ENCODE data around the gene GCNT1. TPM values are rescaled to one million over a fixed set of nuclear protein-coding genes. Genes with fewer than 3 reads are reported as not detected.
"Not testable (repeated sequence)": the region's sequence is repeated elsewhere in the genome, so short reads cannot be mapped to it uniquely, and the experiment has no call there.

GCNT1 gene
- total RNA-seq, 4 donors from 2014 or later, result 3.7 to 12.1 (median 6.0) TPM

- 47 to 69% methylated on average over 1 of the region's 1 CpG for WGBS, 2 donors
- H3K4me3 ChIP-seq (ENCODE audit: low read depth, poor library complexity, severe bottlenecking), result no peak overlapping the region
- no peak for DNase-seq (ENCODE audit: low spot score in 2 of 2)
- no peak for TF ChIP-seq POLR2A (IDR thresholded peaks at IDR 0.05)
- intact Hi-C loops (cut with DNase I; ENCODE audit: low total_unique reads), result no loop called here
Measured at GRCh38 chr9:76512826-76513225, 53.8 kb downstream of the GCNT1 start.

GRCh38 chr9:76516350-76516749 is 57.4 kb downstream of the GCNT1 start:
- no peak for TF ChIP-seq POLR2A (IDR thresholded peaks at IDR 0.05)
- no peak for TF ChIP-seq CTCF (IDR thresholded peaks at IDR 0.05)
- no peak overlapping the region for H3K4me3 ChIP-seq (ENCODE audit: low read depth, poor library complexity, severe bottlenecking)
- intact Hi-C loops (cut with DNase I; ENCODE audit: low total_unique reads), result no loop called here
- peak in 1 of 2 donors; percentile 26 for DNase-seq (ENCODE audit: low spot score in 2 of 2)
- WGBS, 2 donors, result 57 to 66% methylated on average over 6 of the region's 6 CpGs

GRCh38 chr9:76516871-76517270 is 57.9 kb downstream of the GCNT1 start:
- intact Hi-C loops (cut with DNase I; ENCODE audit: low total_unique reads), result no loop called here
- WGBS, 2 donors, result 60 to 74% methylated on average over 3 of the region's 3 CpGs
- TF ChIP-seq POLR2A (IDR thresholded peaks at IDR 0.05) (no peak), CTCF (IDR thresholded peaks at IDR 0.05) (no peak)
- DNase-seq (ENCODE audit: low spot score in 2 of 2), result no peak
- H3K4me3 ChIP-seq (ENCODE audit: low read depth, poor library complexity, severe bottlenecking), result no peak overlapping the region

DNA sequence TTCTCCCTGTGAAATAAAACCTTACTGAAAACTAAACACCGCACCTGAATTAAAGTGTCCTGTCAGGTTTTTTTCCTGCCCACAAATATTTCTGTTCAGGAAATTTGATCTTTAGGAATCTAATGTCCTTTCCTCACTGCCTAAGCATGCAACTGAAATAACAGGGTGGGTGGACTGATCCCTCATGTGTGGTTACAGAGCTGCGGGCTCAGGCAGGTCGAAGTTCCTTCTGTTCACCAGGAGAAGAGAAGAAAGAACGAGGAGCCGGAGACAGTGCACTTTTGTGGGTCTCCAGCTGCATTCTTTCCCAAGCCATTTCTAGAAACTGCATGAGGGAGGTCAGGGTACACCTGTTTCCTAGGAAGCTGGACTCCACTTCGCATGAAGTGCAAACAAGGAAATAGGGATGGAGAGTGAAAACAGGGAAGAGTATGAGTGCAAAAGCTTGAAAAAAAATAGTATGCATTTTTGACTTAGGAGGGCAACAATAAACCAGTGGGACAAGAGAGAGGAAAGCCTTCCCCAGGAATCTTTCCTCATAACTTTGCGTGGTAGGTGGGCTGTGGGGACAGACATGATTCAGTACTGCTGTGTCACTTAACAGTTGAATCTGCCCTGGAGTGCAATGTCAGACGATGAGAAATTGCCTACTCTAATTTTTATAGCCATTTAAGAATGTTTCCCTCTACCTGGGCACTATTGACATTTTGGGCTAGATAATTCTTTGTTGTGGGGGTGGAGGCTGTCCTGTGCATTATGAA is 60.3 kb downstream of the GCNT1 start:
- no peak for DNase-seq (ENCODE audit: low spot score in 2 of 2)
- no peak for TF ChIP-seq POLR2A (IDR thresholded peaks at IDR 0.05)
- TF ChIP-seq CTCF (IDR thresholded peaks at IDR 0.05), result no peak
- H3K4me3 ChIP-seq (ENCODE audit: low read depth, poor library complexity, severe bottlenecking), result no peak overlapping the region
- WGBS, 2 donors, result 40 to 56% methylated on average over 8 of the region's 8 CpGs
- intact Hi-C loops (cut with DNase I; ENCODE audit: low total_unique reads), result no loop called here

DNA sequence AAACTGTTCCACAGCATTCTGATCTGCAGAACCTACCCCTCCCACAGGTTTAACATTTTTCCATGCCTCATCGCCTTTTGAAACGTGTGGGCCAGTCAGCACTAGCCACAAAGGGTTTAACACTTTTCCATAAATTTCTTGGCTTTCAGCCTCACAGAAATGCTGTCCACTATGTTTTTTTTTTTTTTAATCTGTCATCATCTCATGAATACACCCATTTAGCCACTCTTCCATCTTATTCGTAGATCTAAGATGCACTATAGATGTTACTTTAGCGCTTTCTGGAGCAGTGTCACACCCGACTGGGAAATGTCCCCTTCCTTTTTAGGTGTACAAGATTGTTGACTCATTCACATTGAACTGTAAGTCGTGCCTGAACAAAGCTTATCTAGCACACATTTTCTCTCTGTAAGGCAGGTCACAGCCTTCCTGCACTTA is 62.3 kb downstream of the GCNT1 start:
- TF ChIP-seq CTCF (IDR thresholded peaks at IDR 0.05), result no peak
- no peak for TF ChIP-seq POLR2A (IDR thresholded peaks at IDR 0.05)
- 59 to 72% methylated on average over 6 of the region's 6 CpGs for WGBS, 2 donors
- no peak for DNase-seq (ENCODE audit: low spot score in 2 of 2)
- no peak overlapping the region for H3K4me3 ChIP-seq (ENCODE audit: low read depth, poor library complexity, severe bottlenecking)
- intact Hi-C loops (cut with DNase I; ENCODE audit: low total_unique reads), result no loop called here

DNA sequence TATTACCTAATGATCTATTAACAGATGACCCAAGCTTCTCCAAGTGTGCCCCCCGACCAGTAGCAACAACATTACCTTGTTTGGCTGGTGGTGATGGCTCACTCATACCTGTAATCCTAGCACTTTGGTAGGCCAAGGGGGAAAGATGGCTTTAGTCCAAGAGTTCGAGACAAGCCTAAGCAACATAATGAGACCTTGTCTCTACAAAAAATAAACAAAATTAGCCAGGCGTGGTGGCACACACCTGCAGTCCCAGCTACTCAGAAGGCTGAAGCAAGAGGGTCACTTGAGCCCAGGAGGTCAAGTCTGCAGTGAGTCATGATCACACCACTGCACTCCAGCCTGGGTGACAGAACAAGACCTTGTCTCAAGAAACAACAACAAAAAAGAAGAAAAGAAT is 62.9 kb downstream of the GCNT1 start:
- DNase-seq (ENCODE audit: low spot score in 2 of 2), result no peak
- 79% methylated on average over 3 of the region's 3 CpGs for WGBS, 2 donors
- intact Hi-C loops (cut with DNase I; ENCODE audit: low total_unique reads), result no loop called here
- TF ChIP-seq CTCF (IDR thresholded peaks at IDR 0.05) (no peak), POLR2A (IDR thresholded peaks at IDR 0.05) (no peak)
- H3K4me3 ChIP-seq (ENCODE audit: low read depth, poor library complexity, severe bottlenecking), result no peak overlapping the region

- H3K4me3 ChIP-seq (ENCODE audit: low read depth, poor library complexity, severe bottlenecking); intact Hi-C loops (cut with DNase I; ENCODE audit: low total_unique reads); DNase-seq (ENCODE audit: low spot score in 2 of 2): not testable (repeated sequence)
- 86 to 96% methylated on average over 3 to 35 of the region's 36 CpGs for WGBS, 2 donors
Measured at GRCh38 chr9:76523617-76524200, 64.7 kb downstream of the GCNT1 start.

All from lower leg skin (tissue), 4 donors.